MG63 (cell line): ENCODE data around the gene PITPNC1. TPM values are rescaled to one million over a fixed set of nuclear protein-coding genes. Genes with fewer than 3 reads are reported as not detected.
"Not testable (repeated sequence)": the region's sequence is repeated elsewhere in the genome, so short reads cannot be mapped to it uniquely, and the experiment has no call there.

ENCODE experiments used
- DNase-seq: peaks from one replicate; pipeline ENCODE4 v3.0.0-alpha.2; 2020
- H3K27me3 ChIP-seq: fragments of 250-450 bp; sonication (Bioruptor Pico); 2 replicates; pipeline ENCODE4 v1.5.1; 2020; ENCODE audit warnings: mild to moderate bottlenecking, moderate library complexity
- H3K36me3 ChIP-seq: fragments of 250-450 bp; sonication (Bioruptor Pico); 2 replicates; pipeline ENCODE4 v1.5.1; 2020; ENCODE audit warnings: mild to moderate bottlenecking, moderate library complexity
- H3K4me3 ChIP-seq: fragments of 250-450 bp; sonication (Bioruptor Pico); 2 replicates; pipeline ENCODE4 v1.5.1; 2020; ENCODE audit warnings: mild to moderate bottlenecking, moderate library complexity
- H3K9me3 ChIP-seq: fragments of 250-450 bp; sonication (Bioruptor Pico); 2 replicates; pipeline ENCODE4 v1.5.1; 2020; ENCODE audit warnings: mild to moderate bottlenecking, moderate library complexity
- total RNA-seq: library from RNA; depleted of rRNA; stranded (reverse); fragments of >200 nt; shearing (Covaris generic); gene quantifications from 2 replicates; pipeline ENCODE4 v1.2.3, GENCODE V29; 2014; ENCODE audit warnings: low replicate concordance

PITPNC1 gene
- total RNA-seq, 1 experiment from 2014 or later = 0.99 TPM

- DNase-seq = no peak
- Histone ChIP-seq H3K27me3 (peaks cover 36% of the 10 kb centered on the region), H3K4me3 (no peak overlapping the region), H3K36me3 (no peaks in the 10 kb centered on the region), H3K9me3 (no peaks in the 10 kb centered on the region)
These were observed 197.7 kb downstream of the PITPNC1 start for GRCh38 chr17:67574658-67575293.

GRCh38 chr17:67575325-67575724 lies 198.2 kb downstream of the PITPNC1 start:
- Histone ChIP-seq H3K4me3 (no peak overlapping the region), H3K9me3 (no peaks in the 10 kb centered on the region), H3K27me3 (peaks cover 32% of the 10 kb centered on the region), H3K36me3 (no peaks in the 10 kb centered on the region)
- no peak for DNase-seq

GRCh38 chr17:67576471-67577115 lies 199.5 kb downstream of the PITPNC1 start:
- H3K9me3 ChIP-seq = no peaks in the 10 kb centered on the region
- H3K4me3 ChIP-seq = no peak overlapping the region
- DNase-seq = no peak
- H3K36me3 ChIP-seq = no peaks in the 10 kb centered on the region
- peaks cover 19% of the 10 kb centered on the region for H3K27me3 ChIP-seq

- no peak overlapping the region for H3K4me3 ChIP-seq
- H3K36me3 ChIP-seq = no peaks in the 10 kb centered on the region
- H3K9me3 ChIP-seq = no peaks in the 10 kb centered on the region
- DNase-seq = no peak
- H3K27me3 ChIP-seq = peaks cover 14% of the 10 kb centered on the region
These were observed 200.5 kb downstream of the PITPNC1 start for GRCh38 chr17:67577429-67578141.

GRCh38 chr17:67578142-67578457 lies 201.0 kb downstream of the PITPNC1 start:
- no peaks in the 10 kb centered on the region for H3K9me3 ChIP-seq
- H3K4me3 ChIP-seq = no peak overlapping the region
- no peak for DNase-seq
- peaks cover 14% of the 10 kb centered on the region for H3K27me3 ChIP-seq
- no peaks in the 10 kb centered on the region for H3K36me3 ChIP-seq

- H3K27me3 ChIP-seq = peaks cover 10% of the 10 kb centered on the region
- DNase-seq, H3K36me3 ChIP-seq, H3K9me3 ChIP-seq, H3K4me3 ChIP-seq: not testable (repeated sequence)
These were observed 201.8 kb downstream of the PITPNC1 start for GRCh38 chr17:67578679-67579405.

GRCh38 chr17:67582673-67583081 lies 205.6 kb downstream of the PITPNC1 start:
- Histone ChIP-seq H3K27me3 (0 out of 2 replicates have a peak, but pooled peaks cover 2% of the 10 kb centered on the region), H3K36me3 (no peaks in the 10 kb centered on the region), H3K4me3 (no peak overlapping the region), H3K9me3 (no peaks in the 10 kb centered on the region)
- no peak for DNase-seq

GRCh38 chr17:67585077-67585602 lies 208.1 kb downstream of the PITPNC1 start:
- Histone ChIP-seq H3K4me3 (no peak overlapping the region), H3K9me3 (no peaks in the 10 kb centered on the region), H3K36me3 (no peaks in the 10 kb centered on the region), H3K27me3 (peaks cover 5% of the 10 kb centered on the region)
- no peak for DNase-seq

- Histone ChIP-seq H3K4me3 (no peak overlapping the region), H3K27me3 (peaks cover 5% of the 10 kb centered on the region), H3K36me3 (no peaks in the 10 kb centered on the region), H3K9me3 (no peaks in the 10 kb centered on the region)
- DNase-seq = no peak
These were observed 211.2 kb downstream of the PITPNC1 start for GRCh38 chr17:67588326-67588725.

- Histone ChIP-seq H3K9me3 (no peaks in the 10 kb centered on the region), H3K4me3 (no peak overlapping the region), H3K36me3 (no peaks in the 10 kb centered on the region), H3K27me3 (peaks cover 2% of the 10 kb centered on the region; the same call in 1 of the 2 replicates)
- no peak for DNase-seq
These were observed 217.2 kb downstream of the PITPNC1 start for GRCh38 chr17:67594115-67594880.

- DNase-seq = no peak
- 0 out of 2 replicates have a peak, but pooled peaks cover 2% of the 10 kb centered on the region for H3K27me3 ChIP-seq
- H3K9me3 ChIP-seq = no peaks in the 10 kb centered on the region
- H3K36me3 ChIP-seq = no peaks in the 10 kb centered on the region
- H3K4me3 ChIP-seq = no peak overlapping the region
These were observed 223.3 kb downstream of the PITPNC1 start for GRCh38 chr17:67600408-67600807.

GRCh38 chr17:67601897-67602296 lies 224.8 kb downstream of the PITPNC1 start:
- no peak overlapping the region for H3K4me3 ChIP-seq
- H3K27me3 ChIP-seq = peaks cover 12% of the 10 kb centered on the region
- no peak for DNase-seq
- H3K9me3 ChIP-seq = no peaks in the 10 kb centered on the region
- H3K36me3 ChIP-seq = no peaks in the 10 kb centered on the region

GRCh38 chr17:67602444-67602843 lies 225.4 kb downstream of the PITPNC1 start:
- Histone ChIP-seq H3K4me3 (no peak overlapping the region), H3K9me3 (no peaks in the 10 kb centered on the region), H3K36me3 (no peaks in the 10 kb centered on the region), H3K27me3 (peaks cover 12% of the 10 kb centered on the region)
- no peak for DNase-seq

GRCh38 chr17:67602974-67603373 lies 225.9 kb downstream of the PITPNC1 start:
- no peaks in the 10 kb centered on the region for H3K36me3 ChIP-seq
- no peaks in the 10 kb centered on the region for H3K9me3 ChIP-seq
- H3K4me3 ChIP-seq = no peak overlapping the region
- H3K27me3 ChIP-seq = peaks cover 12% of the 10 kb centered on the region
- no peak for DNase-seq

GRCh38 chr17:67605256-67605912 lies 228.3 kb downstream of the PITPNC1 start:
- no peak overlapping the region for H3K4me3 ChIP-seq
- no peaks in the 10 kb centered on the region for H3K36me3 ChIP-seq
- DNase-seq = no peak
- no peaks in the 10 kb centered on the region for H3K9me3 ChIP-seq
- peaks cover 12% of the 10 kb centered on the region for H3K27me3 ChIP-seq

GRCh38 chr17:67606471-67606870 lies 229.4 kb downstream of the PITPNC1 start:
- Histone ChIP-seq H3K36me3 (no peaks in the 10 kb centered on the region), H3K4me3 (no peak overlapping the region), H3K27me3 (peaks cover 12% of the 10 kb centered on the region), H3K9me3 (no peaks in the 10 kb centered on the region)
- DNase-seq = no peak
